Thyroid gland (tissue), 4 donors: ENCODE data around the gene C17orf114.

ENCODE experiments used
- POLR2A ChIP-seq, 2 donors: fragments of 450-650 bp; IDR thresholded peaks; one replicate each; pipeline ENCODE4 v1.6.1; 2017; ENCODE audit warnings: antibody characterized with exemption in 2 of 2, mild to moderate bottlenecking in 2 of 2, moderate library complexity in 1 of 2
- TF ChIP-seq, protein P1 (sequence below), 6 experiments: fragments of 200-600 bp in 3 of 6; fragments of 450-650 bp in 3 of 6; sonication (generic) in 3 of 6; IDR thresholded peaks; one replicate each; pipeline ENCODE4 v1.5.1; 2016 to 2019; ENCODE audit warnings: antibody characterized with exemption in 6 of 6, mild to moderate bottlenecking in 2 of 6, inconsistent platforms in 1 of 6, moderate library complexity in 1 of 6

DNA sequence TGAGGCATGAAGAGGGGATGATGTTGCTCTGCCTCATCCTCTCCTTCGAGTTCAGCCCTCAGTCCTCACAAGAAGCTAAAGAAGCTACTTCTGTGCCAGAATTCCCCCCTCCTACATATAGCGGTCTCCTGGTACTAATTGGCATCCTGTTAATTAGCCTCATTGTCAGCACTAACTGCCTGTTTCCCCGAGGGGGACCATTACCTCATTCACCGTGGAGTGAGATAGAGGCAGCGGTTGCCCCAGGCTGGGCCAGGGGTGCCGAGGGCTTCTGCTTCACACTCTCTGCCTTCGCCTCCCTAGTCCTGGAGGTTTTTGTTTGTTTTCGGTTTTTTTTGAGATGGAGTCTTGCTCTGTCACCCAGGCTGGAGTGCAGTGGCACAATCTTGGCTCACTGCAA is 25.3 kb upstream of the C17orf114 start:
- TF ChIP-seq POLR2A (IDR thresholded peaks at IDR 0.05), result no peak
- TF ChIP-seq, protein P1, sequence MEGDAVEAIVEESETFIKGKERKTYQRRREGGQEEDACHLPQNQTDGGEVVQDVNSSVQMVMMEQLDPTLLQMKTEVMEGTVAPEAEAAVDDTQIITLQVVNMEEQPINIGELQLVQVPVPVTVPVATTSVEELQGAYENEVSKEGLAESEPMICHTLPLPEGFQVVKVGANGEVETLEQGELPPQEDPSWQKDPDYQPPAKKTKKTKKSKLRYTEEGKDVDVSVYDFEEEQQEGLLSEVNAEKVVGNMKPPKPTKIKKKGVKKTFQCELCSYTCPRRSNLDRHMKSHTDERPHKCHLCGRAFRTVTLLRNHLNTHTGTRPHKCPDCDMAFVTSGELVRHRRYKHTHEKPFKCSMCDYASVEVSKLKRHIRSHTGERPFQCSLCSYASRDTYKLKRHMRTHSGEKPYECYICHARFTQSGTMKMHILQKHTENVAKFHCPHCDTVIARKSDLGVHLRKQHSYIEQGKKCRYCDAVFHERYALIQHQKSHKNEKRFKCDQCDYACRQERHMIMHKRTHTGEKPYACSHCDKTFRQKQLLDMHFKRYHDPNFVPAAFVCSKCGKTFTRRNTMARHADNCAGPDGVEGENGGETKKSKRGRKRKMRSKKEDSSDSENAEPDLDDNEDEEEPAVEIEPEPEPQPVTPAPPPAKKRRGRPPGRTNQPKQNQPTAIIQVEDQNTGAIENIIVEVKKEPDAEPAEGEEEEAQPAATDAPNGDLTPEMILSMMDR (IDR thresholded peaks at IDR 0.05), result no peak
